Trophoblast cell (in vitro differentiated cells and primary cell): ENCODE data around the gene XIRP1. TPM values are rescaled to one million over a fixed set of nuclear protein-coding genes. Genes with fewer than 3 reads are reported as not detected.
A peak's percentile ranks its signal among the peaks of the same experiment; 100 is the strongest.

Source experiments
- DNase-seq, 2 donors: peaks; one replicate each; pipeline ENCODE4 v3.0.0-alpha.2; 2016
- H2AFZ ChIP-seq: 2 replicates; pipeline ENCODE4 v1.6.1; 2013; ENCODE audit warnings: low read length, moderate library complexity, mild to moderate bottlenecking; ENCODE audit not compliant: insufficient read depth, poor library complexity
- H2AK5ac ChIP-seq: 2 replicates; pipeline ENCODE4 v1.6.1; 2013; ENCODE audit warnings: mild to moderate bottlenecking, low read length
- H2BK120ac ChIP-seq: 2 replicates; pipeline ENCODE4 v1.6.1; 2013; ENCODE audit warnings: low read length, mild to moderate bottlenecking, moderate library complexity; ENCODE audit not compliant: insufficient read depth, poor library complexity
- H2BK12ac ChIP-seq: 2 replicates; pipeline ENCODE4 v1.6.1; 2013; ENCODE audit warnings: mild to moderate bottlenecking, low read length, moderate library complexity
- H2BK5ac ChIP-seq: 2 replicates; pipeline ENCODE4 v1.6.1; 2013; ENCODE audit warnings: low read length, low read depth, moderate library complexity, mild to moderate bottlenecking; ENCODE audit not compliant: poor library complexity
- H3K14ac ChIP-seq: 2 replicates; pipeline ENCODE4 v1.6.1; 2013; ENCODE audit warnings: mild to moderate bottlenecking, low read length
- H3K18ac ChIP-seq: 2 replicates; pipeline ENCODE4 v1.6.1; 2013; ENCODE audit warnings: mild to moderate bottlenecking, low read length
- H3K23ac ChIP-seq: 2 replicates; pipeline ENCODE4 v1.6.1; 2013; ENCODE audit warnings: low read length
- H3K27ac ChIP-seq: 2 replicates; pipeline ENCODE4 v1.5.1; 2013; ENCODE audit warnings: low read depth, mild to moderate bottlenecking, inconsistent platforms, low read length, moderate library complexity
- H3K27me3 ChIP-seq: 2 replicates; pipeline ENCODE4 v1.6.1; 2013; ENCODE audit warnings: inconsistent platforms, mild to moderate bottlenecking, low read length, moderate library complexity; ENCODE audit not compliant: insufficient read depth
- H3K36me3 ChIP-seq, 2 experiments: 1 replicate in 1 of 2; 2 replicates in 1 of 2; pipeline ENCODE4 v1.6.1; 2013; ENCODE audit warnings: low read length in 2 of 2, mild to moderate bottlenecking in 2 of 2, moderate library complexity in 1 of 2; ENCODE audit not compliant: insufficient read depth in 2 of 2, control insufficient read depth in 1 of 2
- H3K4ac ChIP-seq: 2 replicates; pipeline ENCODE4 v1.6.1; 2013; ENCODE audit warnings: low read depth, mild to moderate bottlenecking, low read length, moderate library complexity
- H3K4me1 ChIP-seq, 2 experiments: 1 replicate in 1 of 2; 2 replicates in 1 of 2; pipeline ENCODE4 v1.6.1; 2013; ENCODE audit warnings: low read length in 2 of 2, mild to moderate bottlenecking in 2 of 2, moderate library complexity in 1 of 2; ENCODE audit not compliant: insufficient read depth in 2 of 2, control insufficient read depth in 1 of 2
- H3K4me2 ChIP-seq: 2 replicates; pipeline ENCODE4 v1.6.1; 2013; ENCODE audit warnings: inconsistent platforms, mild to moderate bottlenecking, low read length, moderate library complexity
- H3K4me3 ChIP-seq: 2 replicates; pipeline ENCODE4 v1.5.1; 2013; ENCODE audit warnings: mild to moderate bottlenecking, low read depth, low read length, inconsistent platforms
- H3K79me1 ChIP-seq: one replicate; pipeline ENCODE4 v1.6.1; 2013; ENCODE audit warnings: low read length
- H3K79me2 ChIP-seq: 2 replicates; pipeline ENCODE4 v1.6.1; 2013; ENCODE audit warnings: low read length, mild to moderate bottlenecking; ENCODE audit not compliant: control insufficient read depth, insufficient read depth, poor library complexity
- H3K9ac ChIP-seq: 2 replicates; pipeline ENCODE4 v1.6.1; 2013; ENCODE audit warnings: mild to moderate bottlenecking, low read length
- H3K9me3 ChIP-seq: 2 replicates; pipeline ENCODE4 v1.6.1; 2013; ENCODE audit warnings: low read depth, mild to moderate bottlenecking, control low read depth, inconsistent platforms, low read length; ENCODE audit not compliant: insufficient read depth
- H4K12ac ChIP-seq: 2 replicates; pipeline ENCODE4 v1.6.1; 2013; ENCODE audit warnings: low read depth, mild to moderate bottlenecking, low read length, moderate library complexity
- H4K8ac ChIP-seq: 2 replicates; pipeline ENCODE4 v1.6.1; 2013; ENCODE audit warnings: low read depth, mild to moderate bottlenecking, low read length, moderate library complexity
- H4K91ac ChIP-seq: one replicate; pipeline ENCODE4 v1.6.1; 2013; ENCODE audit warnings: low read depth, mild to moderate bottlenecking, low read length, moderate library complexity
- WGBS: extraction: QIAGEN DNeasy Blood & Tissue Kit; methylation state at CpG from one replicate; pipeline ENCODE4 v1.1.7; 2013; ENCODE audit warnings: missing lambda C conversion rate; ENCODE audit not compliant: insufficient read length, insufficient coverage; ENCODE audit errors: extremely low coverage; 5-methylcytosine and 5-hydroxymethylcytosine counted together
- polyA plus RNA-seq: library from polyadenylated mRNA; stranded (reverse); fragments of 200-250 nt; gene quantifications from 2 replicates; pipeline ENCODE4 v1.2.3, GENCODE V29; 2013

The XIRP1 gene
- polyA plus RNA-seq, result 0.05 and 0.07 TPM in 2 replicates

GRCh38 chr3:39192490-39193092 is at the start of gene XIRP1:
Gene XIRP1 (minus strand): TSS chr3:39192595. CDS start chr3:39189445, 3,150 bp downstream.
- H4K12ac ChIP-seq, result no peak within 1 kb of the TSS
- no peak within 1 kb of the TSS for H4K8ac ChIP-seq
- H2BK120ac ChIP-seq, result peak within 1 kb of the TSS; percentile 59
- peaks cover 27 to 34% of the 10 kb centered on the region in 2 experiments for H3K4me1 ChIP-seq
- no CpG with 5 or more reads among the region's 9 CpGs for WGBS
- H2AK5ac ChIP-seq, result peak within 1 kb of the TSS; percentile 32
- peak within 1 kb of the TSS; percentile 74 for H4K91ac ChIP-seq
- H2BK5ac ChIP-seq, result peak within 1 kb of the TSS; percentile 2
- peak within 1 kb of the TSS; percentile 29 for H2BK12ac ChIP-seq
- DNase-seq, result no peak
- peaks cover 7% of the 10 kb centered on the region for H3K79me1 ChIP-seq
- H3K79me2 ChIP-seq, result no peaks in the 10 kb centered on the region
- H3K4me2 ChIP-seq, result no peak within 1 kb of the TSS
- no peaks in the 10 kb centered on the region for H3K9me3 ChIP-seq
- H3K4ac ChIP-seq, result peak within 1 kb of the TSS; percentile 12
- peak within 1 kb of the TSS; percentile 35 for H3K27ac ChIP-seq
- no peaks in the 10 kb centered on the region for H3K36me3 ChIP-seq
- H2AFZ ChIP-seq, result no peak within 1 kb of the TSS
- H3K9ac ChIP-seq, result no peak within 1 kb of the TSS
- no peaks in the 10 kb centered on the region for H3K27me3 ChIP-seq
- H3K18ac ChIP-seq, result peak within 1 kb of the TSS; percentile 76
- no peak within 1 kb of the TSS for H3K23ac ChIP-seq
- H3K4me3 ChIP-seq, result no peak within 1 kb of the TSS
- peak within 1 kb of the TSS; percentile 32 for H3K14ac ChIP-seq

GRCh38 chr3:39241561-39241960 is 49.2 kb upstream of the XIRP1 start:
- no peaks in the 10 kb centered on the region for H3K36me3 ChIP-seq
- H3K79me2 ChIP-seq, result no peaks in the 10 kb centered on the region
- no peak overlapping the region for H2AFZ ChIP-seq
- no peak for DNase-seq
- no peak overlapping the region for H2BK120ac ChIP-seq
- no peak overlapping the region for H4K8ac ChIP-seq
- no peak overlapping the region for H4K12ac ChIP-seq
- H3K23ac ChIP-seq, result no peak overlapping the region
- no peak overlapping the region for H4K91ac ChIP-seq
- no peak overlapping the region for H3K14ac ChIP-seq
- no peak overlapping the region for H2AK5ac ChIP-seq
- no peak overlapping the region for H3K18ac ChIP-seq
- no peaks in the 10 kb centered on the region for H3K4me1 ChIP-seq
- no peak overlapping the region for H2BK5ac ChIP-seq
- no peaks in the 10 kb centered on the region for H3K27me3 ChIP-seq
- no peak overlapping the region for H3K4me3 ChIP-seq
- no peak overlapping the region for H3K9ac ChIP-seq
- no peak overlapping the region for H3K4me2 ChIP-seq
- H3K79me1 ChIP-seq, result no peaks in the 10 kb centered on the region
- H2BK12ac ChIP-seq, result no peak overlapping the region
- H3K27ac ChIP-seq, result no peak overlapping the region
- no peaks in the 10 kb centered on the region for H3K9me3 ChIP-seq
- no peak overlapping the region for H3K4ac ChIP-seq

GRCh38 chr3:39237027-39237426 is 44.6 kb upstream of the XIRP1 start:
- H3K18ac ChIP-seq, result no peak overlapping the region
- no peak overlapping the region for H4K8ac ChIP-seq
- no peak overlapping the region for H2BK120ac ChIP-seq
- H3K9me3 ChIP-seq, result no peaks in the 10 kb centered on the region
- no peak overlapping the region for H2AK5ac ChIP-seq
- H2BK12ac ChIP-seq, result no peak overlapping the region
- no peaks in the 10 kb centered on the region for H3K4me1 ChIP-seq
- H3K79me1 ChIP-seq, result no peaks in the 10 kb centered on the region
- H3K27me3 ChIP-seq, result no peaks in the 10 kb centered on the region
- no peak overlapping the region for H2BK5ac ChIP-seq
- no peak overlapping the region for H3K4ac ChIP-seq
- H3K23ac ChIP-seq, result no peak overlapping the region
- no peak overlapping the region for H3K14ac ChIP-seq
- no peak overlapping the region for H3K4me2 ChIP-seq
- DNase-seq, result no peak
- no peak overlapping the region for H3K9ac ChIP-seq
- no peaks in the 10 kb centered on the region for H3K79me2 ChIP-seq
- no peaks in the 10 kb centered on the region for H3K36me3 ChIP-seq
- H4K91ac ChIP-seq, result no peak overlapping the region
- no peak overlapping the region for H2AFZ ChIP-seq
- H3K4me3 ChIP-seq, result no peak overlapping the region
- no CpG with 5 or more reads among the region's 6 CpGs for WGBS
- no peak overlapping the region for H4K12ac ChIP-seq
- H3K27ac ChIP-seq, result no peak overlapping the region

- no peak overlapping the region for H2AK5ac ChIP-seq
- H3K9ac ChIP-seq, result no peak overlapping the region
- H3K79me1 ChIP-seq, result no peaks in the 10 kb centered on the region
- no peak overlapping the region for H3K27ac ChIP-seq
- H3K14ac ChIP-seq, result no peak overlapping the region
- H3K4me2 ChIP-seq, result no peak overlapping the region
- WGBS, result no CpG with 5 or more reads among the region's 2 CpGs
- no peak overlapping the region for H3K18ac ChIP-seq
- H4K91ac ChIP-seq, result no peak overlapping the region
- H3K79me2 ChIP-seq, result no peaks in the 10 kb centered on the region
- H2BK12ac ChIP-seq, result no peak overlapping the region
- H2AFZ ChIP-seq, result no peak overlapping the region
- no peaks in the 10 kb centered on the region for H3K27me3 ChIP-seq
- H3K4me3 ChIP-seq, result no peak overlapping the region
- no peak for DNase-seq
- H3K36me3 ChIP-seq, result no peaks in the 10 kb centered on the region
- no peak overlapping the region for H3K23ac ChIP-seq
- no peak overlapping the region for H4K12ac ChIP-seq
- no peak overlapping the region for H2BK5ac ChIP-seq
- no peak overlapping the region for H4K8ac ChIP-seq
- H3K4me1 ChIP-seq, result no peaks in the 10 kb centered on the region
- no peak overlapping the region for H2BK120ac ChIP-seq
- H3K9me3 ChIP-seq, result no peaks in the 10 kb centered on the region
- H3K4ac ChIP-seq, result no peak overlapping the region
Observed at GRCh38 chr3:39234651-39235050, 42.3 kb upstream of the XIRP1 start.
